Activated T-cell treated with anti-CD3 and anti-CD28 coated beads, Interleukin-2, amount 50 U/mL, for 1 hour (primary cell): Measurements from ENCODE around the gene NACC2.

Experiments
- DNase-seq: peaks from one replicate; pipeline ENCODE4 v3.0.0-alpha.2; 2020

NACC2 gene

DNA sequence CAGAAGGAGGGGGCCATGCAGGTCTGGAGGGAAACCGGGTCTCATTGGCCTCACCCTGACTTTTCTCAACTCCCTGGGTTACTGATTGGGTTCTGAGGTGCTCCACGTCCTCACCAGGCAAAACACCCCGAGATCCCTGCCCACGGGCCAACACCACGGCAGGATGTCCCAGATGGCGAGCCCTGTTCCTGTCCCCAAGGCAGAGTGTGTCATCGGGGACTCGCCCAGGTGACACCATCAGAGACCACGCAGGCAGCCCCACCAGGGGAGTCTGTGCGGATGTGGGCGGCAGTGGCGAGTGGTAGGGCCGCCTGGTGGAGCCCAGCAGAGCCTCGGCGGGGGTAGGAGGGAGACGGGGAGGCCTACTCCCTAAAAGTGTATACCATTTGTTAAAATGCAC is 74.9 kb downstream of the NACC2 start:
- DNase-seq: no peak

DNA sequence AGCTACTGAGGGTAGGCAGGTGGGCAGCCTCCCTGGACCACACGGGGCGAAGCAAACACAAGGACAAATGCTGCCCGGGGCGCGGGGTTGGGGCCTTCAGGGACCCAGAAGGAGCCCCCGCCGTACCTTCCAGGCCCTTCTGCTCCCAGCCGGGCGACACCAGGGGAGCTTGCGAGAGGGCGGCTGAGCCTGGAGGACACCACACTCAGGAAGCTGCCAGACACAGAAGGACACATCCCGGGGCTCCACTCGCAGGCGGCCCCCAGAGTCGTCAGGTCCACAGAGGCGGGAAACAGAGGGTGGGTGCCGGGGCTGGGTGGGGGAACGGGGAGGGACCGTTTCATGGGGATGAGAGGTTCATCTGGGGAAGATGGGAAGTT is 75.4 kb downstream of the NACC2 start:
- no peak for DNase-seq

DNA sequence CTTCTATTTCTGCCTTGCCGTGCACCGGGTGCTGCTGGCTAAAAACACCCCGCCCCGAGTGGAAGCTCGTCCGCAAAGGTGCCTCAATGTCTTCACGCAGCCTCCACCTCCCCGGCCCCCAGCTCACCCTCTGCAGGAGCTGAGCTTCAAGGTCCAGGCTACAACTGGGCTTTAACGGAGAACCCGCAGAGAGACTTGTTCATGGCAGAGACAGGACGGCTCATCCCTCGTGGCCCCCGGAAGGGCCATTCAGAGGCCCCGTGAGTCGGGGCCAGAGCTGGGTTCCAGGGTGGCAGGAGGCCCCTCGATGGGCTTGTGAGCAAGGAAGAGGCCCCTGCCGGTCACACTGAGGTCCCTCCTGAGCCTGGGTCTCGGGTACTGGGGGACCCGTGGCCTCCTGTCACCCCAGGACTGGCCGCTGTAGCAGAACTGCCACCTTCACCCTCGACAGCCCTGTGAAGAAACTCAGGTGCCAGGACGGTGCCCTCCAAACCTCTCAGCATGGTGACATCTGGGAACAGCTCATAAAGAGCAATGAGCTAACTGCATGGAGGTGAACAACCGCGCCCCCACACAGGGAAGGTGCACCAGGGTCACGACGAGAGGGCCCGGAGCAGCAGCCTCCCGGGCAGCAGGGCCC is 75.9 kb downstream of the NACC2 start:
- no peak for DNase-seq

DNA sequence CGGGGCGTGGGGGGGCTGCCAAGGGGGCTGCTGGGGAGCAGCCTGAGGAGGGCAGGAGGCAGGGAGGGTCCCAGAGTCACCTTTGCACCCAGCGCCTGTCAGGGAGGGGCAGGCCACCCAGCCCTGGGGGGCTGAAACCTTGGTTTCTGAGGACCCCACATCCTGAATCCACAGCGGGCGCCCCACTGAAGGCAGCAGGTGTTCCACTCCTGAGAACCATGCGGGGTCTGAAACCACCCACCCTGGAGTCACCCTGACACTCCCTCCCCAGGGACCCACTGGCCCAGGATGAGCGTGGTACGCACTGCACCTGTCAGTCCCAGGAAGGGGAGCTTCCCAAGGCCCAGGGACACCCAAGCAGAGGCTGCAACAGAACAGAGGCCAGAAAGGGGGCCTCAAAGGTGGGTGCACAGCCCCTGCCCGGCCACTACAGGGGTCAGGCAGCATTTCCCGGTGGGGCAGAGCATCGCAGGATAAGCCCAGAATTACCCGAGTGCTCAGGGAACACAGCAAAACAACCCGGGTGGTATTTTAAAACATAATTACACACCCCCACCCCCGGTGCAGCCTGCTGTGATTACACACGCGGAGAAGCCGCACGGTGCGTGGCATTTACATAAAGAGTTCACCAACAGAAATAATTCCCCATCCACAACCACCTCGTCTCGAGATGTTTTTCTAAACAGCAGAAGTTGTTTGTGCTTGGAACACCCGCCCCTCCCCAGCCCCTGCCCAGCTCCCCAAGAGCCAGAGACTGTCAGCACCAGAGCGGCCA is 76.6 kb downstream of the NACC2 start:
- DNase-seq: no peak

DNA sequence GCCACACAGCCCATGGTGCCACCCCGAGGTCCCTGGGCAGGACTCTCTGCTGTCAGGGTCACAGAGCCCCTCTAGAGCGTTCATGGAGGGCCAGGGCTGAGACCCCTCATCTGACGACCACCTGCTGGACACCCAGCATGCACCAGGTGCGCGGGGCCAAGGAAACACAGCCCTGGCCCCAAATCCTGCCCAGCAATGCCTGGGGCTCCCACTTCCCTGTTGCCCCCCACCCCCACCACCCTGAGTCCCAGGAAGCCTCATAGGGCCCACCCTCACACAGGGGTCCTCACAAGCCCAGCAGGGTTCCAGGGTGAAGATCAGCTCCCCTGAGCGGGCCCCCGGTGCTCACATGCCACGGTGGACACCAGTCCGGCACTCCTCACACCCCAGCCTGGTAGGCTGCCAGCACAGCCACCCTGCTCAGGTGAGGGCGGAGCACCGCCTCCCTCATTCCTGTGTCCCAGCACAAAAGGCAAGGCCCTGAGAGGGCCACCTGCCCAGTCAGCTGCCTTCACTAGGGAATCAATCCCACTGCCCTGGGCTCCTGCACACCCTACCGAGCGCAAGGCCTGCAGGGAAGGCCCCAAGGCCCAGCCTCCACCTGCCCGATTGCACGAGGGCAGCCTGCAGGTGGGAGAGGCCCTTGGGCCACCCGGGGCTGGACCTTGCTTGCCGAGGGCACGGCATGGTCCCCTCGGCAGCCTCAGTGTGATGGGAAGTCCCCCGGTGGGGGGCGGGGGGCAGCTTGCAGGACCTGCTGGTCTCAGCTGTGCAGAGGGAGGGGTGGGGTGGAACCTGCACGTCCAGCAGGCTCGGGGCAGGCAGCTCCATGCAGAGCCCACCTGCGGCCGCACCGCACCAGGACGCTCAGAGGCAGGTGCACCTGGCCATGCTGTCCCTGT is 77.5 kb downstream of the NACC2 start:
- DNase-seq: no peak

DNA sequence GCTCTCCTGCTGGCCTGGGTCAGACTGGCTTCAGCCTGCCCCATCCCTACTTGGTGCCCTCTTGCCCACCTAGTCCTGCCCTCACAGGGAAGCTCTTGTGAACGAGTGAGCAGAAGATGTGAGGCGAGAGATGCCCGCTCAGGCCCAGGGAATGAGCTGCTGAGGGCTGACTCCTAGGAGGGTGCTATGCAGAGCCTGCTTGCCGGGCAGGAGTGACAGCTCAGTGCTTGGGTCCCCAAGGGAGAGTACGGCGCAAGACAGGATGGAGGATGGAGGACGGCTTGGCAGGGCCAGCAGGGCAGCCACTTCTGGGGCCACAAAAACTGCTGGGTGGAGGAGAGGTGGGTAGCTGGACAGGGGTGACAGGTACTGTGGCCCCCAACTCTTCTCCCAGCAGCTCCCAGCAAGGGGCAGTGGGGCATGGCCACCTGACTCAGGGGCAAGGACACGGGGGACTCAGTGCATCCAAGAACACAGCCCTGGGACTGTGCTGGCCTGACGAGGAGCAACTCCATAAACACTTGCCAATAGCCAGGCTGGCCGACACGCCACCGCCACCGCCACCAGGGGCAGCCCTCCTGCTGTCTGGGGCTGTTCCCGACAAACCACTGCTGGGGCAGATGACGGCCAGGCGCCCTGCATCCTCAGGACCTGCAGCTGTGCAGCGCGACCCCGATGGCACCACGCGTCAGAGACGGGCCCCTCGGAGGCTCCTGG is 78.4 kb downstream of the NACC2 start:
- DNase-seq: no peak

DNA sequence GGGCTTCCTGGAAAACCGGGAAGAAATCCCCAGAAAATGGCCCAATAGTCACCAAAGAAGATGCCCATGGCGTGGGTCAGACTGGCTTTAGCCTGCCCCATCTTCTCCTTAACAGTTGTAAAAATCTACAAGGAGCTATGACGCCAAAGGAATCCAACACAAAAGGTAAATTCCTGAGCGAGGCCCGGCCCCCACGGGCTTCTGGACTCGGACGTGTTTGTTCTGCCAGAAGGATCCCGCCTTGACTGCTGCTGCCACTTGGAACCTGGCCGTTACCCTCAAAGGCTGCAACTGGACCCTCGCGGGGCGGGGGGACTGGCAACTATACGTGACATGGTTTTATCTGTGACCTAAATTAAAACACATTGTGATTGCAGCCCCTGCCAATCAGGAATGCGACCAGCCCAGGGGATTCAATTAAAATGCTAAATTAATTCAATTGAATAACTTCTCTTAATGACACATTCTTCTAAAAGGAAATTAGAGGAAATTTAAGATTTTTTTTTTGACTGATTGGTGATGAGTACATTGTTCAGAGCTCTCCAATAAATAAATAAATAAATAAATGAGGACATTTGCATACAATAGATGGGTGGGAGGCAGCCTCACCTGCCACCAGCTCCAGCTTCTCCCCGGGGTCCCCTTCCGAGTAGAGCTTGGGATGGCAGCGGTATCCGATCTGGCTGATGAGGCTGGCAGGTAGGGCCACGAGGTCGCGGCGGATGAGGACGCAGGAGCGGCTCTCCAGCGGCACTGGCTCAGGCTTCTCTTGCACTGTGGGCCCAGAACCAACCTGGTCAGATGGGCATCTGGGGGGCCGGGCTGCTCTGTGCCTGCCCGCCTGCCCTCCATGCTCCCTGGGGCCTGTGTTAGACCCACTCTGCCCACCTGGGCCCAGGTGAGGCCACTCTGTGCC is 79.2 kb downstream of the NACC2 start:
- no peak for DNase-seq

DNA sequence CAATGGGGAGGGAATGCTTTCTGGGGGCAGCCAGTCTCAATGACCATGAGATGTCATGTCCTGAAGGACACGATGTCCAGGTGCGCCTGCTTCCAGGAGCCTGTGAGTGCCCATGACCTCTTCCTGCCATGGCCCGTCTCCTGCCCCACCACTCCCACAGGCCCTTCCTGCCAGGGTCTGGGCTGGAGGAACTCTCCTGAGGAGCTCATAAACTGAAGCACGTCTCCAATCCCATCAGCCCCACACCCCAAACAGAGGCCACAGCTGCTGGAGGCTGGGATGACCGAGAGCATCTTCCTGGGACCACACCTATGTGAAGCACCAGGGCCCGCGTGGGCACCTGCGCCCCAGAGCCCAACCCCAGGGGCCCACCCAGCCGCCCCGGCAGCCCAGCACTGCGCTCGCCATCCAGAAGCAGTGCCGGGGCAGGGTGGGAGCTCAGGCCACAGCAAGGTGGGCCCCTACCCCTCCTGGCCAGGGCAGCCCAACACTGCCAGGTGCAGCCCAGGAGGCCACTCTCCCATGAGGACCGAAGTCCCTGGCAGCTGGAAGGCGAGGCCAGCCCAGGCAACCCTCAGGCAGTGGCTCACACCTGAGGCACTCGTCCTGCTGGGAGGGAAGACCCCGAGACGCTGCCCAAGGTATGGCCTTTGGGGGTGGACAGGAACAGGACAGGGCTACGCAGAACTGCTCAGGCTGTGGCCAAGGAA is 80.0 kb downstream of the NACC2 start:
- no peak for DNase-seq

DNA sequence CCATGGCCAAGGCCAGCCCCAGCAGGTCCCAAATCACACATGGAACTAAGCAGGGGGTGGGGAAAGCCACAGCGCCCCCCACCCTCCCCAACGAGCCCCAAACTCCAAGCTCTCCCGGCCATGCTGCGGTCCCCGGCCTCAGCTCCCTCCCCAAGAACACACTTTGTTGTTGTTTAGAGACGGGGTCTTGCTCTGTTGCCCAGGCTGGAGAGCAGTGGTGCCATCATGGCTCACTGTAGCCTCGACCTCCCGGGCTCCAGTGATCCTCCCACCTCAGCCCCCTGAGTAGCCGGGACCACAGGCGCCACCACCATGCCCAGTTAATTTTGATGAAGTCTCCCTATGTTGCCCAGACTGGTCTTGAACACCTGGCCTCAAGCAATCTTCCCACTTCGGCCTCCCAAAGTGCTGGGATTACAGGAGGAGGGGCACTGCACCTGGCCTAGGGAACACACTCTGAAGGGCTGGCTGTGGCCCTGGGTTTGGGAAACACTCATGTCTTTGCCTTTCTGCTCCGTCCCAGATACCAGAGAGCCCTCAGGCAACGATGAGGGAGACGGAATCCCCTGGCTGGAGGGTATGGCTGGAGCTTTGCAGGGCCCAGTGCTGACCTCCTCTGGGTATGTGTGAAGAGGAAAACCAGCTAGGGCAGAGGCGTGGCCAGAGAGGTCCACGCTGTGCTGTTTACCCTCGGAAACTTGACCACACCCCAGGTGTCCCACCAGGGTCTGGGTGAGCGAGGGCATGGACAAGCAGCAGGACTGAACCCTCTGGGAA is 80.8 kb downstream of the NACC2 start:
- DNase-seq: no peak

DNA sequence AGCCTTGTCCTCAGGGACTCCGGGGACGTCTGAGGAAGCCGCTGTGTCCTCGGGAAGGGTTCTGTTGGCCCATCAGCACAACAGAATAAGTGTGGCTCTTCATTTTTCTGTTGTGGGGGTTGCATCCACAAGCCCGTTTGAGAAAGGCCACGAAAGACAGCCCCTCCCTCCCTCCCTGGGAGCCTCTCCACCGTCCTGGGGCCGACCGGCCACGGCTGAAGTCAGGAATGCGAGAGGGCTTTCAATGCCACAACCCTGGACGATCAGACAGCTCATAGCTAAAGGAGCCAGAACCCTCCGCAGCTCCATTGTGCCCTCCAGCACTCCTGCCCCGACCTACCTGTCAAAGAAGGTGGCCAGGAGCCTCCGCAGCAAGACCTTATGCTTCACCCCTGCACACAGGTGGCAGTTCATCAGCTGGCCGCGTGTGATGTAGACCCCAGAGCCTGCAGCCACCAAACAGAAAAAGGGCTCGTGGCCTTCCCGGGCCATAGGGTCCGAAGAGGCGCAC is 81.5 kb downstream of the NACC2 start:
- DNase-seq: no peak

DNA sequence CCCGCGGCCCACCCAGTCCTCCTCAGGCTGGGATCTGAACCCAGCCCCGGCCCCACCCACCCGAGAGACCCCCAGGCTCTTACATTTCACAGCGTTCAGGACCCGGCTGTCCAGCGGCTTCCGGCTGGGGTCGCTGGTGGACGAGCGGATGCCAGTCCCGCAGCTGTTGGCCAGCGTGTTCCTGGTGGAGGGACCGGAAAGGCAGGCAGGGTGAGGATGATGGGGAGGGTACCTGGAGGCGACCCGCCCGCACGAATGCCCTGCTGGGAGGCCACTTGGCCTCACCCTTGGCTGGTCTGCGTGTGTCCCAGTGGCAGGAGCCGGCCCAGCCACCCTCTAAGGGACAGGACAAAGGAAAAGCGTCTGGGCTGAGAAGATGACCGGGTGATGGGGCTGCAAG is 82.0 kb downstream of the NACC2 start:
- no peak for DNase-seq

DNA sequence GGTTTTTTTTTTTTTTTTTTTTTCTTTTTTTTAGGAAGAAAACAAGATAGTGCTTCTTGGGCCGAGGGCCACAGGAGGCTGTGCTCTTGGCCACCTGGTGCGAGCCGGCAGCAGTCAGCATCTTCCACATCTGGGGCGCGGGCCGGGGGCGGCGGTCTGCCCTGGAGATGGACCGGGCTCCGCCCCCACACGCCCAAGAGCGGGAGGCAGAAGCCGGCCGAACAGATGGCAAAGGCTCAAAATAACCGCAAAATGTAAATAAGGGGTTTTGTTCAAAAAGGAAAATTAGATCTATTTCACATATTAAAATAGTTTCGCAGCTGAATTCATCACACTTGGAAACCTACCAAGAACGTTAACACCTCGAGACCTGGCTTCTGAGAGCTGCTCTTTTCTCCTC is 82.4 kb downstream of the NACC2 start:
- DNase-seq: no peak

DNA sequence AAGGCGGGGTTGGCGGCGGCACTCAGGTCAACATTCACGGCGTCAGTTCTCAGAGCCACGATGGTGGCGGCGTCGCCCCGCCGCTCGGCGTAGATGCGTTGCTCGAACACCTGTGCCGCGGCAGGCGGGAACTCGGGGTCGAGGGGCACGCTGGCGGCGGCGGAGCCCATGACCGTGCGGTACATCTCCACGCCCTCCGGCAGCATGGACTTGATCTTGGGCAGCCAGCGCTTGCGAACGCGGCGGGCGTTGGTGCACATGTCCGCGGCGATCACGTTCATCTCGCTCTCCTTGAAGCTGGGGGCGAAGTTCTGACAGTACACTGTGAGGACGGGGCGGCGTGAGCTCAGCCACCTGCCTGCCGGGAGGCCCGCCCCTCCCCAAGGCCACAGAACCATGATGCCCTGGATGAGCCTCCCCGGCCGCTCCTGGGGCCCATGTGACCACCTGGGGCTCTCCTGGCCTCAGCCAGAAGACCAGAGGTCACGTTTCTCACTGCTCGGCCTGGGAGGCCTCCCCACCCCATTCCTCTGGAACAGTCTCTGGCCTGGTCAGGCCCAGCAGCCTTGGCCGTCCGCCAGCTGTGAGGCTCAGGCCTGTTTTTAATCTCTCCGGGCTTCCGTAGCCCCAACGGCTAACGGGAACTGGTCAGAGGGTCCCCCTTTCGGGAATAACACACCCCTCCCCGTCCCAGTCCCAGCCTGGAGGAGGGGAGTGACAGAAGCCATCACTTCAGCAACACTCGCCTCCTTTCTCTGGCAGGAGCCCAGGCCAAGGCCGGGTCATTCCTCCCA is 83.2 kb downstream of the NACC2 start:
- no peak for DNase-seq

DNA sequence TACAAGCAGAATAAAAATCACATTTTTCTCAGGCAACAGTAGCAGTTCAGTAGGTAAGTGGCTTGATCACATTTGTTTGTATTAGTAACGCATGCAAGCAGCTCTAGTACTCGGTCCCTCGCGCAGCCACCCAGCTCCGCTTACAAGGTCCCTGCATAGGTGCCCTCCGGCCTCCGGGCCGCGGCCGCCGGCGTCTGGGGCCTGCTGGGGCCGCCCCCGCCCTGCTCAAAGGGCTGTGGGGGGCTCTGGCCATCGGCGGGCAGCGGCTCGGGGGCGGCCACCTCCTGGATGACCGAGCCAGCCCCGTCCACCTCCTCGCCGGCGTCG is 83.8 kb downstream of the NACC2 start:
- DNase-seq: no peak

DNA sequence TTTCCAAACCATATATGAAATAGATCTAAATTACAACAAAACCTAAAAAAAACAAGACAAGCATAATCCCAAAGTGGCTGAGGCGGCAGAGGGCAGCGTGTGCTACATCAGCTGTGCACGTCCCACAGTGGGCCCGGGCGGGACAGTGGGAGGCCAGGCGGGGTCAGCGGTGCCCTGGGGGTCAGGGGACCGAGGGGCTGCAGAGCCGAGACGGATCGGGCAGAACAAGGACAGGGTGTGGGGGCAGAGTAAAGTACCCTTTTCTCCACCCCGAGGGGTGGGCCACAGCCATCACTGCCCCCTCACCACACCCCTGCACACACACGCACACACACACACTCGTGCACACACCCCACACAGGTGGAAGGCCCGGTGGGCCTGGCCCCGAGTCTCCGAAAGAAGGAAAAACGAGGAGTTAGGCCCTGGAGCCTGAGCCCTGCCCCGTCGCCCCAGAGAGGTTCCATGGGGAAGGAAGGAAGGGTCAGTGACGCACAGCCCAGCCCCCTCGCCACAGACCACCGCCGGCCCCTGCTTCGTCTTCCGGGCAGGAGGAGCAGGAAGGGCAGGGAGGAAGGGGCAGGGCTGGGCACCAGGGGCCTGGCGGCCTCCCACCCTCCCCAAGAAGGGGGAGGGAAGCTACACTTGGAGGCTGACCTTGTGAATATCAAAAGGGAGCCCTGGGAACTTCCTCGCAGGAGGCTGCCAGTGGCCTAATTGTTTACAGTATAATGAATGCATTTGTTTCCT is 84.3 kb downstream of the NACC2 start:
- DNase-seq: no peak

DNA sequence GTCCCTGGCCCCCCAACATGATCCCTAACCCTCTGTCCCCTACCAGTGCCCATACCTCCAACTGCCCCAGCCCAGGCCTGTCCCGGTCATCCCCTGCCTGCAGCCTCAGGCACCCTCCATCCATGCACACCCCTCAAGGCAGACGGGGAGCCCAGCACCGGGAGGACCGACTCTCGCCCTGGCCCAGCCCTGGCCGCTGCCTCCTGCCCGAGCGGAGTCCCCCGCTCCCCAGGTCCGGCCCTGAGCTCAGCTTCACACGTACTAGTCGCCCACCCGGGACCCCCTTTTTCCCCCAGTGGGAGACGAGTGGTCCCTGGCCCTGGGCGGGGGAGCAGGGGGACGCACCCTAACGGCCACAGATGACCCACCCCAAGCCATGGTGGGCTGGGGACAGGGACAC is 84.9 kb downstream of the NACC2 start:
- DNase-seq: no peak

DNA sequence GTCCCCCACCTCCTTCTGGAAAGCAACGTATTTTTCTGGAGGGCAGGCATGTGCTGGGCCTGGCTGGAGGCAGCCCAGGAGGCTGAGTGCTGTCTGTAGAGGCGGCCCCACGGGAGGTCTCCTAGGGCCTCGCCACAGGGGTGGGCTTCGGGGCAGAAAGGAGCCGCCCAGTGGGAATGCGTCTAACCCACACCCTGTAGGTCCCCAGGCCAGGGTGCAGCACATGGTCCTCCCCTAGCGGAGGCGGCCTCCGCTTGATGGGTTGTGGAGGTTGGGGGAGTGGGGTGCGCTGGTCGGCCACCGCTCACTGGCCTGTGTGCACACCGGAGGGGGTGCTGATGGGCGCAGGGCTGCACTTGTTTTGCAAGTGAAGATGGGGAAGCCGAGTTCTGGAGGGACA is 85.6 kb downstream of the NACC2 start:
- no peak for DNase-seq

DNA sequence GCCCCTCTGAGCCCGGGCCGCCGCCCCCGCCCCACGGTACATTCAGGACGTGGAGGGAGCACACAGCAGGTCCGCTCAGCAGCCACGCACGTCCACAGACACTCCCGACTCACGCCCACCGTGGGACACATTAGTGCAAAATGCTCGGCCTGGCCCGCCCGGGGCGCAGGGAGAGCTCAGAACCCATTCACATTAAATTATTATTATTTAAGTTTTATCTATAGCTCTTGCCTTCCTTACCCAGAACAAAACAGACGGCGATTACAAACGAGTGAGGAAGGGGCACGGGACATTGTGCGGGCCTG is 86.4 kb downstream of the NACC2 start:
- DNase-seq: no peak
